ENCODE results near the gene ZNF682.
"Not testable (repeated sequence)": the region's sequence is repeated elsewhere in the genome, so short reads cannot be mapped to it uniquely, and the experiment has no call there.

The ZNF682 gene

DNA sequence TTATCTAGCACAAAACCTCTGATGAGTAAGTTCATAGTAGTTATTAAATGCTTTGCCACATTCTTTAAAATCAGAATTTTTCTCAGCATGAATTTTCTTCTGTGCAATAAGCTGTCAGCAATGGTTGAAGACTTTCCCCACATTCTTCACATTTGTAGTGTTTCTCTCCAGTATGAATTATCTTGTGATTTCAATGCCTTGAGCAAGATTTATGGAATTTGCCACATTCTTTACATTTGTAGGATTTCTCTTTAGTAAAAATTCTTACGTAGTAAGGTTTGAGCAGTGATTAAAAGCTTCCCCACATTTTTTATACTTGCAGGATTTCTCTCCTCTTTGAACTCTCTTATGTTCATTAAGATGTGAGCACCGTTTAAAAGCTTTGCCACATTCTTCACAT is 33.6 kb downstream of the ZNF682 start:
- in situ Hi-C loops (cut with HindIII; ENCODE audit: low sequenced_read_pairs) = no loop called here

DNA sequence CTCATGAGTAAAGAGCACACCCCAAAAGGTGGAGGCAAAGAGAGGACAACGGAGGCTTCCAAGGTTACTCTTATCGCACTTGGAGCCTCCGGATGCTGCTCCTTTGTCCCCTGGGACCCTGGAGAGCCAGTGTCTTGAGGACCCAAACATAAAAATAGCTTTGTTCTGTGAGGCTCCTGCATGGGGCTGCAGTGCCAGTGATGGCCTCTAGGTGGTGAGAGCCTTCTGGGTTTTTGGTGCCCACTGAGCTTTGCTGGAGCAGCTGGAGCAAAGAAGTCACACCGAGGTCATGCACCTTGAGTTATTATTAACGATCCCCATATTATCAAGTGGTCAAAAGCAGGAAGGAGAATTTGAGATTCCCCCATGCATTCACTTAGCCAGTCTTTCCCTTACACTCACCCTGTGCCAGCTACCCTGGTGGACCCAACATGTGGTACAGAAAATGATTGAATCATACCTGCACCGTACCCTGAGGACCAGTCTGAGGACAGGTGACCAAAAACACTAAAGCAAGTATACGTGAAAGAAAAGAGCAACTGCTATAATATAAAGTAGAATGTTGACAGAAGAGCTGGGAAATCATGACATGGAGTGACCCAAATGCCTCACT is 41.5 kb downstream of the ZNF682 start:
- in situ Hi-C loops (cut with HindIII; ENCODE audit: low sequenced_read_pairs) = loop anchor here (5.0 kb wide), 1 partner anchor 45 kb away; no protein-coding TSS in a partner anchor

DNA sequence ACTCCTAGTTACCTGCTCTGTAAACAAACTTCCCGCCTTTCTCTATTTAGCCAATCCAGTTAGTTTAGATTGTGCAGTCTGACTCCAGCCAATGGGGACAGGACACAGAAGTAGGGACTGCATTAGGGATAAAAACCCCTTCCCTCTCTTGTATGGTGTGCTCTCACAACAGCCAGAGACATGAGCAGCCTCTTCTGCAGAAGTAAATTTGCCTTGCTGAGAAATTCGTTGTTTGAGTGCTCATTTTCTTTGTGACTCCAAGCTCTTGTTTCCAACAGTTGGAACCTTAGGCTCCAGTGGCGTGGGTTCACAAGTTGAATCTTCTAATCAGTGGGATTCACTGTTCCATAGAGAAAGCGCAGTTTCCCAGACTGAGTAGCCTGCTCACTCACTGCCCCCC is 72.4 kb downstream of the ZNF682 start:
- in situ Hi-C loops (cut with HindIII; ENCODE audit: low sequenced_read_pairs) = no loop called here

DNA sequence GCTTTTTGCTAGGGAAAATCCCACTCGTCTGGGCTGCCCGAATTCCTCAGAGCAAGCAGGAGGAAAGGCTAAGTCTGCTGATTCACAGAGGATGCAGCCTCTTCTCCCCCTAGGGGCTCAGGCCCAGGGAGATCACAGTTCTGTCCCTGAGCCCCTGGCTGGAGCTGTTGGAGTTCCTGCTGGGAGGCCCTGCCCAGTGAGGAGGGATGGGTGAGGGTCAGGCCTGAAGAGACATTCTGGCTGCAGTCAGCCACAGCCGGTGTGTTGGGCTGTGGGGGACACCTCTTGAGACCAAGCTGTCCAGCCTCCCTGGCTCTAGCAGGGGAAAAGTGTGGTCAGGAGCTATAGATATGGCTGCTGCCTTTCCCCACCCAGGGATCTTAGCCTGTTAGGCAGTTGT is 73.2 kb downstream of the ZNF682 start:
- in situ Hi-C loops (cut with HindIII; ENCODE audit: low sequenced_read_pairs) = not testable (repeated sequence)

DNA sequence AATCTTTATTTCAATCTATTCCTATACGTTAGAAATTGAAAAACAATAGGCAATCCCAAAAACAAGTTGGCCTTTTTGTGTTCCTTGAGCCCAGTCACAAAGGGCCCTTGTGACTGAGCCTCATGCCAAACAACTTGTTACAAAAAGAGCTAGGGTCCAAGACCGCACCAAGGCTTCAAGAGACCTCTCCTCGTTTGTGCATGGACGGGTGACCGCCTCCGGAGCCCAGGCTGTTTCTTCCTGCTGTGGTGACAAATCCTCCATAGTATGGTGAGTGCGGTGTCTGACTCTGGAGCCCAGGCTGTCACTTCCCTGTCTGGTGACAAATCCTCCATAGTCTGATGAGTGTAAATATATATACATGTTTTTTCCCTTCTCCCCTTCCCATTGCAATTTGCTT is 74.9 kb downstream of the ZNF682 start:
- in situ Hi-C loops (cut with HindIII; ENCODE audit: low sequenced_read_pairs) = no loop called here

DNA sequence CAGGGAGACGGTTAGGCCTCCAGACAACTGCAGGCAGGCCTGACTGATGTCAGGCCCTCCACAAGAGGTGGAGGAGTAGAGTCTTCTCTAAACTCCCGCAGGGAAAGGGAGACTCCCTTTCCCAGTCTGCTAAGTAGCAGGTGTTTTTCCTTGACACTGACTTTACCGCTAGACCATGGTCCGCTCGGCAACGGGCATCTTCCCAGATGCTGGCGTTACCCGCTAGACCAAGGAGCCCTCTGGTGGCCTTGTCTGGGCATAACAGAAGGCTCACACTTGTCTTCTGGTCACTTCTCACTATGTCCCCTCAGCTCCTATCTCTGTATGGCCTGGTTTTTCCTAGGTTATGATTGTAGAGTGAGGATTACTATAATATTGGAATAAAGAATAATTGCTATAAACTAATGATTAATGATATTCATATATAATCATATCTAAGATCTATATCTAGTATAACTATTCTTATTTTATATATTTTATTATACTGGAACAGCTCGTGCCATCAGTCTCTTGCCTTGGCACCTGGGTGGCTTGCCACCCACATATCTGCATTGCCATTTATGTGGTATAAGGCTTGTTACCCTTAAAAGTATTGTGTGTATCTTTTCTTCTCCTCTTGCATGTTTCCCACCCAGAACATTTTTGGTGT is 80.0 kb downstream of the ZNF682 start:
- in situ Hi-C loops (cut with HindIII; ENCODE audit: low sequenced_read_pairs) = not testable (repeated sequence)

DNA sequence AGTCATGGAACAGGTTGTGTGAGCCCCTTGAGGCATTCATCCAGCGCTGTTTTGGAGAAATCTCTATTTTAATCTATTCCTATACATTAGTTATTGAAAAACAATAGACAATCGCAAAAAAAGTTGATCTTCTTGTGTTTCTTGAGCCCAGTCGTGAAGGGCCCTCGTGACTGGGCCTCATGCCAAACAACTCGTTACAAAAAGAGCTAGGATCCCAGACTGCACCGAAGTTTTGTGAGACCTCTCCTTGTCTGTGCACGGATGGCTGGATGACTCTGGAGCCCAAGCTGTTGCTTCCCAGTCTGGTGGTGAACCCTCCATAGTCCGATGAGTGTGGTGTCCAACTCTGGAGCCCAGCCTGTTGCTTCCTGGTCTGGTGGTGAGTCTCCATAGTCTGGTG is 81.5 kb downstream of the ZNF682 start:
- in situ Hi-C loops (cut with HindIII; ENCODE audit: low sequenced_read_pairs) = not testable (repeated sequence)

DNA sequence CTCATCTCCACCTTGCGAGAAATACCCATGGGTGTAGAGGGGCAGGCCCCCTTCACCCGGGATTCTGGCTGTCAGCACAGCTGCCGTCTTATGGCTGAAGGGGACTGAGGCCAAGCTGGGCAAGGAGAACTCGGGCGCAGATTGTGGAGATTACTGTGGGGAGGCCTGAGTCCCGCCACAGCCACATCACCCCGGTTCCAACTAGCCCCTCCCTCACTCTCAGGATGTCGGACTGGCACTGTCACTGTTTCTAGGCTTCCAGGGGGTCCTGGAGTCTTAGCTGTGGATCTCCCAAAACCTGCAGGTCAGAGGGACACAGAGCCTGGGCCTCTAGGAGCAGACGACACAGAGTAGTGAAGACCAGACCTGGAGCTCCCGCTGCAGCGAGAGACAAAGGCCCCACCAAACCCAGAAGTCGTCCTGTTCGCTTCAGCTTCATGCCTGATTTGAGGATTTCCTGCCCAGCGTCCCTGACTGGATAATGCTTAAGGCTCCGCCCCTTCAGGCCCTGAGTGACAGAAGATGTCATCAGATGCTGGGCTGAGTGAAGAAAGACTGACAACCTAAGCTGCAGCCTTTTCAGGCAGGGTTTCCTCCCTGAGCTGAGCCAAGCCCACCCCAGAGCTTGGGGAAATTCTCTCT is 82.8 kb downstream of the ZNF682 start:
- in situ Hi-C loops (cut with HindIII; ENCODE audit: low sequenced_read_pairs) = no loop called here

DNA sequence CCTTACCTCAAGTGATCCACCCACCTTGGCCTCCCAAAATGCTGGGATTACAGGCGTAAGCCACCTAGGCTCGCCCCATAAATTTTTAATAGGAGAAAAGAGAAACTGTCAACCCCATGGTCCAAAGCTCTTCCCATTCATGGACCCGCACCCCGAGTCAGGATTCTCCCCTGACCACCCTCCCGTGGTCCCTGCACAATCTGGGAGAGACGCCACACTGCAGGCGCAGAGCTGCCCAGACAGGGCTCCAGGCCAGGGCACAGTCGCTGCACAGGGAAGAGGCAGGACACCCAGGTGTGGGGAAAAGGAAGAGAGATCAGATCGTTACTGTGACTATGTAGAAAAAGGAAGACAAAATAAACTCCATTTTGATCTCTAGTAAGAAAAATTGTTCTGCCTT is 84.1 kb downstream of the ZNF682 start:
- in situ Hi-C loops (cut with HindIII; ENCODE audit: low sequenced_read_pairs) = no loop called here

All from endothelial cell of hepatic sinusoid (primary cell).